Measurements from ENCODE around the gene POLR3B. TPM values are rescaled to one million over a fixed set of nuclear protein-coding genes. Genes with fewer than 3 reads are reported as not detected.
A peak's percentile ranks its signal among the peaks of the same experiment; 100 is the strongest.
"Not testable (repeated sequence)": the region's sequence is repeated elsewhere in the genome, so short reads cannot be mapped to it uniquely, and the experiment has no call there.

POLR3B gene
- total RNA-seq, 1 donor: 16.8 TPM

DNA sequence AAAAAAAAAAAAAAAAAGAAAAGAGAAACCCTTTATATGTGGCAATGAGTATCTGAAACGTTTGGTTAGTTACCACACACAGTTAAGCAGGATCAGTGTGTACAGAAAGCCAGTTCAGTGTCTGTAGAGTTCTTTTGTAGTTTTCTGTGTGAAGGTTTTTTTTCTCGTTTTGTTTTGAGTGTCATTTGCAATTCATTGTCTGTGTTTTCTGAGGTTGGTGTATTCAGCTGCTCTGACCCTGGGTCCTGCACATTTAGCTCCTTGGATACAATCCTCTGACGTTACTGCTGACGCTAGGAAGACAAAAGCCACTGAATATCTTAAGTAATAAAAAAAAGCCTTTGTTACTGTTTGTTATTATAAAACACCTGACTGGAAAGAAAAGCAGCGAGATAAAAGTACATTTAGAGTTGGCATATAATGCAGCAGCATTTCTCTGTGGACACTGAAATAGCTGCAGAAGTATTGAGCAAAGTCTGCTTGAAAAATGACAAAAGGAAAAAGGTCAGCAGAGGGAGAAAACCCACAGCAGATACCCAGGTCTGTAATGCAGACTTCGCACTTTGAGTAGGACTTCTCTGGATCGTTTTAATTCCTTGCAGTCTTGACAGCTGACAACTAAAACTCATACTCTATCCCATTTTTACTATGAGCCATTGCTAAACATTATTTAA, 89.0 kb downstream of the POLR3B start:
- TF ChIP-seq, protein P1, sequence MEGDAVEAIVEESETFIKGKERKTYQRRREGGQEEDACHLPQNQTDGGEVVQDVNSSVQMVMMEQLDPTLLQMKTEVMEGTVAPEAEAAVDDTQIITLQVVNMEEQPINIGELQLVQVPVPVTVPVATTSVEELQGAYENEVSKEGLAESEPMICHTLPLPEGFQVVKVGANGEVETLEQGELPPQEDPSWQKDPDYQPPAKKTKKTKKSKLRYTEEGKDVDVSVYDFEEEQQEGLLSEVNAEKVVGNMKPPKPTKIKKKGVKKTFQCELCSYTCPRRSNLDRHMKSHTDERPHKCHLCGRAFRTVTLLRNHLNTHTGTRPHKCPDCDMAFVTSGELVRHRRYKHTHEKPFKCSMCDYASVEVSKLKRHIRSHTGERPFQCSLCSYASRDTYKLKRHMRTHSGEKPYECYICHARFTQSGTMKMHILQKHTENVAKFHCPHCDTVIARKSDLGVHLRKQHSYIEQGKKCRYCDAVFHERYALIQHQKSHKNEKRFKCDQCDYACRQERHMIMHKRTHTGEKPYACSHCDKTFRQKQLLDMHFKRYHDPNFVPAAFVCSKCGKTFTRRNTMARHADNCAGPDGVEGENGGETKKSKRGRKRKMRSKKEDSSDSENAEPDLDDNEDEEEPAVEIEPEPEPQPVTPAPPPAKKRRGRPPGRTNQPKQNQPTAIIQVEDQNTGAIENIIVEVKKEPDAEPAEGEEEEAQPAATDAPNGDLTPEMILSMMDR (IDR thresholded peaks at IDR 0.05; ENCODE audit: insufficient read depth, low read depth, low read length): no peak
- no peak overlapping the region for H3K4me3 ChIP-seq (ENCODE audit: low read depth, low read length)
- no peak for DNase-seq (ENCODE audit: low read depth)

DNA sequence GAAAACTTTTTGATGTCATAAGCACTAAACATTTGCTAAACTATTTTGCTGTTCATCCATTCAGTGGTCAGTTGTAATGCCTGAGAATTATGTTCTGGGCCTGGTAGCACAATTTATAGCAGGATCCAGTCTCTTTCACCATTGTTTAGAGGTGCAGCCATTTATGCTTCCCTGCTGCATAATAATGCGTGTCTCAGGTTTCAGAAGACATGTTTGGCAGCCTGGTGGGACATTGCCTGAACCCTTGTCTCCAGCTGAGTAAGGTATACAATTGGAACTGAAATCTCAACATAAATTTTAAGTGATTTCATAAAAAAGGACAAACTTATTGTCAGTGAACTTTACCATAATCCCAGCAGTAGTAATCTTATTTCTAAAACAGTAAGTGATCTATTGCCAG, 94.8 kb downstream of the POLR3B start:
- TF ChIP-seq, protein P1 (IDR thresholded peaks at IDR 0.05; ENCODE audit: insufficient read depth, low read depth, low read length): no peak
- H3K4me3 ChIP-seq (ENCODE audit: low read depth, low read length): no peak overlapping the region
- DNase-seq (ENCODE audit: low read depth): no peak

DNA sequence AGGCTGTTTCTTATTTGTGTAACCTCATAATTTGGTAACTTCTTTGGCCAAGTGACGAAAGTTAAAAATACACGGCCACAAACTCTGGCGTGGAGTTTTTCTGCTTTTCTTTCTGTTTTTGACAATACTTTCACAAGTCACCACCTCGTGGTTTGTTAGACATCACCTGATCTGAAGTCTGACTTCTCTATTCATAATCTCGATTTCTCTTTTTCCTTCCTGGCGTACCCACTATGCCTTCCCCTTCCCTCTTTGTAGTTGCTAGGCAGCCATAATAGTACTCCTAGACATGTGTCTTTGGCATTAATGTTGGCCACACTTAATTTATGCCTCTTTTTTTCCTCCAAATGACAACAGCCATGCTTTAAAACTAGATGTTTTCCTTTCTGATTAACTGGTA, 97.6 kb downstream of the POLR3B start:
- TF ChIP-seq, protein P1 (IDR thresholded peaks at IDR 0.05; ENCODE audit: insufficient read depth, low read depth, low read length): no peak
- DNase-seq (ENCODE audit: low read depth): no peak
- H3K4me3 ChIP-seq (ENCODE audit: low read depth, low read length): no peak overlapping the region

DNA sequence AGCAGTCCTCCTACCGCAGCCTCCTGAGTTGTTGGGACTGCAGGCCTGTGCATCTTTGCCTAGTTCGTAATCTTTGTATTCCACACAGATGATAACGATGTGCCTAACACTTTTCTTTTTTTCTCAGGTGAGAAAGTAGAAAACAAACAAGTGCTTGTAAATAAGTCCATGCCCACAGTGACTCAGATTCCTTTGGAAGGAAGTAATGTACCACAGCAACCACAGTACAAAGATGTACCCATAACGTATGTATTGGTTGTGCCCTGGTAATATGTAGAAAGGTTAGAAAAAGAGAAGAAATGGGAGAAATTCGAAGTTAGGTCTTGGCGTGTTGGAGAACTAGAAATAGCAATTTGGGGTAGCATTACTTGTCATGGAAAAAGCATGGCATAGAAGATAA, 101.6 kb downstream of the POLR3B start:
- H3K4me3 ChIP-seq (ENCODE audit: low read depth, low read length): no peak overlapping the region
- TF ChIP-seq, protein P1 (IDR thresholded peaks at IDR 0.05; ENCODE audit: insufficient read depth, low read depth, low read length): no peak
- DNase-seq (ENCODE audit: low read depth): no peak

DNA sequence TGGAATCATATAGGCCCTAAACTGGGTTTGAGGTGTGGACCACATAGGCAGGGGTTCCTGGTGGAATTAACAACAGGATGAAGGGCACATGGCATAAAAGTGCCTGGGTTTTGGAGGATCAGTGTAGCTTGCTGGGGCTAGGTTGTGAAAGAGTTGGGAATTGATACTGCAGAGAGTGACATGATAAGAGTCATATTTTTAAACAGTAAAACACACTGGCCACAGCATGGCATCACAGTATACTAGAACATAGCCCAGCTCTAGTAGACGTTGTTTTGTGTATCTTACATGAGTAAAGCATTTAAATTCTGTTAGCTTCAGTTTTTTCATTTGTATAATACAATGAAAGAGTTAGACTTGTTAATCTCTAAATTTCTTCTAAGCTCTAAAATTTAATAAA, 102.0 kb downstream of the POLR3B start:
- TF ChIP-seq, protein P1 (IDR thresholded peaks at IDR 0.05; ENCODE audit: insufficient read depth, low read depth, low read length): no peak
- no peak overlapping the region for H3K4me3 ChIP-seq (ENCODE audit: low read depth, low read length)
- no peak for DNase-seq (ENCODE audit: low read depth)

DNA sequence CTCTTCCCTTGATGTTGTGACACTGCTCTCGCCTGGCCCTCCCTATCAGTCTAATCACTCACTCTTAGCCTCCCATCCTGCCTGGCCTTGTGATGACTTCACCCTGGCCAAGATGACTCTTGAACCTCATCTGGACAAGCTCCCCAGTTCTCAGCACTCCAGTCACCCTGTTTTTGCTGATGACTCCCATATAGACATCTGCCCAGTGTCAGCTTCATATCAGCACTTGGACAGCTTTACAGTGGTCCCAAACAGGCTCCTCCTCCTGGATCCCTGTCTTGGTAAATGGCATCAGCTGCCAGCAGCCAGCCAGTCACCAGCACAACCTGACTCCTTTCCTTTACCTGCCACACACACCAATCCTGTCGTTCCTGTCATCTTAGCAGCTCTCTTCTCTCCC, 104.2 kb downstream of the POLR3B start:
- no peak overlapping the region for H3K4me3 ChIP-seq (ENCODE audit: low read depth, low read length)
- no peak for DNase-seq (ENCODE audit: low read depth)
- TF ChIP-seq, protein P1 (IDR thresholded peaks at IDR 0.05; ENCODE audit: insufficient read depth, low read depth, low read length): no peak

DNA sequence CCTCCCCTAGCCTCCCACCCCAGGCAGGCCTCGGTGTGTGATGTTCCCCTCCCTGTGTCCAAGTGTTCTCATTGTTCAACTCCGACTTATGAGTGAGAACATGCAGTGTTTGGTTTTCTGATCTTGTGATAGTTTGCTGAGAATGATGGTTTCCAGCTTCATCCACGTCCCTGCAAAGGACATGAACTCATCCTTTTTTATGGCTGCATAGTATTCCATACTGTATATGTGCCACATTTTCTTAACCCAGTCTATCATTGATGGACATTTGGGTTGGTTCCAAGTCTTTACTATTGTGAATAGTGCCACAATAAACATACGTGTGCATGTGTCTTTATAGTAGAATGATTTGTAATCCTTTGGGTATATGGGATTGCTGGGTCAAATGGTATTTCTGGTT, 108.1 kb downstream of the POLR3B start:
- not testable (repeated sequence) for DNase-seq (ENCODE audit: low read depth); H3K4me3 ChIP-seq (ENCODE audit: low read depth, low read length)

DNA sequence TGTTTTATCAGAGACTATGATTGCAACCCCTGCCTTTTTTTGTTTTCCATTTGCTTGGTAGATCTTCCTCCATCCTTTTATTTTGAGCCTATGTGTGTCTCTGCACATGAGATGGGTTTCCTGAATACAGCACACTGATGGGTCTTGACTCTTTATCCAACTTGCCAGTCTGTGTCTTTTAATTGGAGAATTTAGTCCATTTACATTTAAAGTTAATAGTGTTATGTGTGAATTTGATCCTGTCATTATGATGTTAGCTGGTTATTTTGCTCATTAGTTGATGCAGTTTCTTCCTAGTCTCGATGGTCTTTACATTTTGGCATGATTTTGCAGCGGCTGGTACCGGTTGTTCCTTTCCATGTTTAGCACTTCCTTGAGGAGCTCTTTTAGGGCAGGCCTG, 118.1 kb downstream of the POLR3B start:
- not testable (repeated sequence) for DNase-seq (ENCODE audit: low read depth); H3K4me3 ChIP-seq (ENCODE audit: low read depth, low read length)

DNA sequence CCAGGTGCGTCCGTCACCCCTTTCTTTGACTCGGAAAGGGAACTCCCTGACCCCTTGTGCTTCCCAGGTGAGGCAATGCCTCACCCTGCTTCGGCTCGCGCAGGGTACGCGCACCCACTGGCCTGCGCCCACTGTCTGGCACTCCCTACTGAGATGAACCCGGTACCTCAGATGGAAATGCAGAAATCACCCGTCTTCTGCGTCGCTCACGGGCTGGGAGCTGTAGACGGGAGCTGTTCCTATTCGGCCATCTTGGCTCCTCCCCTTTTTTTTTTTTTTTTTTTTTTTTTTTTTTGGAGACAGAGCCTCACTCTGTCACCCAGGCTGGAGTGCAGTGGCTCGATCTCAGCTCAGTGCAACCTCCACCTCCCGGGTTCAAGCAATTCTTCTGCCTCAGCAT, 120.1 kb downstream of the POLR3B start:
- peak overlapping the region; percentile 29 for H3K4me3 ChIP-seq (ENCODE audit: low read depth, low read length)
- DNase-seq (ENCODE audit: low read depth): not testable (repeated sequence)
